ENCODE measurements around the gene SLC47A2. TPM values are rescaled to one million over a fixed set of nuclear protein-coding genes. Genes with fewer than 3 reads are reported as not detected.
A peak's percentile ranks its signal among the peaks of the same experiment; 100 is the strongest.

The SLC47A2 gene
- total and polyA plus RNA-seq, 2 of the 13 experiments (the other 11 are each of a cell fraction or from before 2014, with no cell fraction given) = 0.04 TPM; not detected in 1

- TF ChIP-seq CERS6 (CRISPR knock-in tag; IDR thresholded peaks at IDR 0.05) = no peak
- TF ChIP-seq TOE1 (CRISPR knock-in tag; IDR thresholded peaks at IDR 0.05) = no peak
- no peak for TF ChIP-seq STAT6 (CRISPR knock-in tag; IDR thresholded peaks at IDR 0.05; ENCODE audit: borderline replicate concordance)
- no peak for TF ChIP-seq ZNF652 (CRISPR knock-in tag; IDR thresholded peaks at IDR 0.05; ENCODE audit: borderline replicate concordance, low read depth)
- TF ChIP-seq PITX1 (CRISPR knock-in tag; IDR thresholded peaks at IDR 0.05) = no peak
- TF ChIP-seq ARID5B (CRISPR knock-in tag; IDR thresholded peaks at IDR 0.05) = 0 out of 2 replicates have a peak, but pooled peaks have one; percentile 29
- TF ChIP-seq XBP1 (CRISPR knock-in tag; IDR thresholded peaks at IDR 0.05) = no peak
- TF ChIP-seq TCF12 (IDR thresholded peaks at IDR 0.05) = no peak
- no peak for TF ChIP-seq TCF12 (CRISPR knock-in tag; IDR thresholded peaks at IDR 0.05)
- TF ChIP-seq FOXP1 (IDR thresholded peaks at IDR 0.05) = no peak
- TF ChIP-seq FOXP1 (CRISPR knock-in tag; IDR thresholded peaks at IDR 0.05) = peak; percentile 58; the same call in 1 of the 2 replicates
- no peak for TF ChIP-seq ZNF317 (CRISPR knock-in tag; IDR thresholded peaks at IDR 0.05)
- no peak for TF ChIP-seq ZNF574 (CRISPR knock-in tag; IDR thresholded peaks at IDR 0.05)
- no peak for TF ChIP-seq ZNF660 (CRISPR knock-in tag; IDR thresholded peaks at IDR 0.05; ENCODE audit: borderline replicate concordance, low read depth)
- TF ChIP-seq ZNF713 (CRISPR knock-in tag; IDR thresholded peaks at IDR 0.05) = no peak
- TF ChIP-seq FOXA3 (CRISPR knock-in tag; IDR thresholded peaks at IDR 0.05) = no peak
- TF ChIP-seq ZHX1 (CRISPR knock-in tag; IDR thresholded peaks at IDR 0.05; ENCODE audit: low read depth) = no peak
- TF ChIP-seq ZNF562 (CRISPR knock-in tag; IDR thresholded peaks at IDR 0.05; ENCODE audit: borderline replicate concordance) = no peak
Measured at GRCh38 chr17:19642373-19642893, 74.0 kb downstream of the SLC47A2 start (continued).
